ENCODE results near the gene TMEM41B.

TMEM41B gene

GRCh38 chr11:9315078-9315688 is 790 bp upstream of the TMEM41B start:
- H3K36me3 ChIP-seq (ENCODE audit: low read depth): peaks cover 15% of the 10 kb centered on the region
- DNase-seq (ENCODE audit: low spot score): no peak
- no peak for TF ChIP-seq CTCF (IDR thresholded peaks at IDR 0.05; ENCODE audit: poor library complexity, severe bottlenecking)
- H3K27ac ChIP-seq (ENCODE audit: poor library complexity, severe bottlenecking): peak overlapping the region; percentile 75
- peak overlapping the region; percentile 84 for H3K4me3 ChIP-seq (ENCODE audit: severe bottlenecking)
- H3K9me3 ChIP-seq (ENCODE audit: severe bottlenecking): no peaks in the 10 kb centered on the region
- no peaks in the 10 kb centered on the region for H3K27me3 ChIP-seq (ENCODE audit: insufficient read depth, poor library complexity, severe bottlenecking)
- ATAC-seq (ENCODE audit: low read depth): no peak
- H3K4me1 ChIP-seq (ENCODE audit: insufficient read depth, poor library complexity, severe bottlenecking): peaks cover 16% of the 10 kb centered on the region

GRCh38 chr11:9313648-9314290 is 624 bp downstream of the TMEM41B start:
- TF ChIP-seq CTCF (IDR thresholded peaks at IDR 0.05; ENCODE audit: poor library complexity, severe bottlenecking): no peak
- Histone ChIP-seq H3K4me1 (ENCODE audit: insufficient read depth, poor library complexity, severe bottlenecking) (peaks cover 11% of the 10 kb centered on the region), H3K4me3 (ENCODE audit: severe bottlenecking) (peak overlapping the region; percentile 84), H3K9me3 (ENCODE audit: severe bottlenecking) (no peaks in the 10 kb centered on the region), H3K27me3 (ENCODE audit: insufficient read depth, poor library complexity, severe bottlenecking) (no peaks in the 10 kb centered on the region), H3K36me3 (ENCODE audit: low read depth) (peaks cover 17% of the 10 kb centered on the region), H3K27ac (ENCODE audit: poor library complexity, severe bottlenecking) (peak overlapping the region; percentile 75)
- DNase-seq (ENCODE audit: low spot score): no peak
- ATAC-seq (ENCODE audit: low read depth): peak; percentile 17; the same call in 1 of the 3 replicates

- Histone ChIP-seq H3K27me3 (ENCODE audit: insufficient read depth, poor library complexity, severe bottlenecking) (no peaks in the 10 kb centered on the region), H3K9me3 (ENCODE audit: severe bottlenecking) (no peaks in the 10 kb centered on the region), H3K36me3 (ENCODE audit: low read depth) (peaks cover 17% of the 10 kb centered on the region), H3K27ac (ENCODE audit: poor library complexity, severe bottlenecking) (no peak overlapping the region), H3K4me1 (ENCODE audit: insufficient read depth, poor library complexity, severe bottlenecking) (peaks cover 11% of the 10 kb centered on the region), H3K4me3 (ENCODE audit: severe bottlenecking) (no peak overlapping the region)
- no peak for ATAC-seq (ENCODE audit: low read depth)
- DNase-seq (ENCODE audit: low spot score): no peak
- no peak for TF ChIP-seq CTCF (IDR thresholded peaks at IDR 0.05; ENCODE audit: poor library complexity, severe bottlenecking)
Measured at GRCh38 chr11:9310485-9311090, 3.8 kb downstream of the TMEM41B start.

GRCh38 chr11:9304178-9304577 is 10.2 kb downstream of the TMEM41B start:
- ATAC-seq (ENCODE audit: low read depth) (no peak), DNase-seq (ENCODE audit: low spot score) (no peak)
- TF ChIP-seq CTCF (IDR thresholded peaks at IDR 0.05; ENCODE audit: poor library complexity, severe bottlenecking): no peak
- no peaks in the 10 kb centered on the region for H3K4me1 ChIP-seq (ENCODE audit: insufficient read depth, poor library complexity, severe bottlenecking)
- H3K4me3 ChIP-seq (ENCODE audit: severe bottlenecking): no peak overlapping the region
- no peak overlapping the region for H3K27ac ChIP-seq (ENCODE audit: poor library complexity, severe bottlenecking)
- peaks cover 12% of the 10 kb centered on the region for H3K36me3 ChIP-seq (ENCODE audit: low read depth)
- no peaks in the 10 kb centered on the region for H3K9me3 ChIP-seq (ENCODE audit: severe bottlenecking)
- H3K27me3 ChIP-seq (ENCODE audit: insufficient read depth, poor library complexity, severe bottlenecking): no peaks in the 10 kb centered on the region

GRCh38 chr11:9302448-9302847 is 11.9 kb downstream of the TMEM41B start:
- TF ChIP-seq CTCF (IDR thresholded peaks at IDR 0.05; ENCODE audit: poor library complexity, severe bottlenecking): no peak
- no peaks in the 10 kb centered on the region for H3K9me3 ChIP-seq (ENCODE audit: severe bottlenecking)
- H3K4me1 ChIP-seq (ENCODE audit: insufficient read depth, poor library complexity, severe bottlenecking): no peaks in the 10 kb centered on the region
- no peak overlapping the region for H3K4me3 ChIP-seq (ENCODE audit: severe bottlenecking)
- H3K36me3 ChIP-seq (ENCODE audit: low read depth): peaks cover 26% of the 10 kb centered on the region
- no peaks in the 10 kb centered on the region for H3K27me3 ChIP-seq (ENCODE audit: insufficient read depth, poor library complexity, severe bottlenecking)
- DNase-seq (ENCODE audit: low spot score) (no peak), ATAC-seq (ENCODE audit: low read depth) (no peak)
- H3K27ac ChIP-seq (ENCODE audit: poor library complexity, severe bottlenecking): no peak overlapping the region
